Activated naive CD8-positive, alpha-beta T cell treated with anti-CD3 and anti-CD28 coated beads for 36 hours (primary cell): Measurements from ENCODE around the gene UBE3B. TPM values are rescaled to one million over a fixed set of nuclear protein-coding genes. Genes with fewer than 3 reads are reported as not detected.
A peak's percentile ranks its signal among the peaks of the same experiment; 100 is the strongest.

Experiments used
- DNase-seq: peaks from one replicate; pipeline ENCODE4 v3.0.0; 2021
- H3K27ac Mint-ChIP-seq: one replicate; pipeline ENCODE4 v1.8.0; 2022; ENCODE audit warnings: mild to moderate bottlenecking, moderate library complexity, mixed read lengths
- H3K27me3 Mint-ChIP-seq: one replicate; pipeline ENCODE4 v1.8.0; 2022; ENCODE audit warnings: mild to moderate bottlenecking, mixed read lengths
- H3K36me3 Mint-ChIP-seq: one replicate; pipeline ENCODE4 v1.8.0; 2021; ENCODE audit warnings: mild to moderate bottlenecking, mixed read lengths
- H3K4me1 Mint-ChIP-seq: one replicate; pipeline ENCODE4 v1.8.0; 2021; ENCODE audit warnings: mixed read lengths
- H3K4me3 Mint-ChIP-seq: one replicate; pipeline ENCODE4 v1.8.0; 2022; ENCODE audit warnings: mild to moderate bottlenecking, moderate library complexity, mixed read lengths
- H3K9me3 Mint-ChIP-seq: one replicate; pipeline ENCODE4 v1.8.0; 2022; ENCODE audit warnings: mixed read lengths
- total RNA-seq, 2 experiments: library from RNA; stranded (reverse); gene quantifications; one replicate each; pipeline ENCODE4 v1.2.3, GENCODE V29; 2021

Gene UBE3B
- total RNA-seq, 2 experiments from 2014 or later, result 23.4 to 23.5 TPM

GRCh38 chr12:109493090-109493489 lies 15.7 kb downstream of the UBE3B start:
- Mint-ChIP-seq H3K4me3 (no peak overlapping the region), H3K36me3 (peaks cover 30% of the 10 kb centered on the region), H3K9me3 (no peaks in the 10 kb centered on the region), H3K4me1 (peaks cover 5% of the 10 kb centered on the region), H3K27ac (no peak overlapping the region), H3K27me3 (no peaks in the 10 kb centered on the region)
- no peak for DNase-seq

DNA sequence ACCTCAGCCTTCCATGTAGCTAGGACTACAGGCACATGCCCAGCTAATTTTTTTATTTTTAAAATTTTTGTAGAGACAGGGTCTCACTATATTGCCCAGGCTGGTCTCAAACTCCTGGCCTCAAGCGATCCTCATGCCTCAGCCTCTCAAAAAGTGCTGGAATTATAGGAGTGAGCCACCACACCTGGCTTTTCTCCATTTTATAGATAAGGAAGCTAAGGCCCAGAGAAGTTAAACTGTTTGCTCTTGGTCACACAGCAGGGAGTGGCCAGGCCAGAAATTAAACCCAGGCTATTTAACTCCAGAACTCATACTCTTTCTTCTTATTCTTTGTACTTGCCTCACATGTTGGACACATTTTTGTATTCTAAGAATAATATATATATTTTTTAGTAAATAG lies 16.5 kb downstream of the UBE3B start:
- Mint-ChIP-seq H3K9me3 (no peaks in the 10 kb centered on the region), H3K4me1 (peaks cover 5% of the 10 kb centered on the region), H3K36me3 (peaks cover 30% of the 10 kb centered on the region), H3K4me3 (no peak overlapping the region), H3K27me3 (no peaks in the 10 kb centered on the region), H3K27ac (no peak overlapping the region)
- DNase-seq, result no peak

DNA sequence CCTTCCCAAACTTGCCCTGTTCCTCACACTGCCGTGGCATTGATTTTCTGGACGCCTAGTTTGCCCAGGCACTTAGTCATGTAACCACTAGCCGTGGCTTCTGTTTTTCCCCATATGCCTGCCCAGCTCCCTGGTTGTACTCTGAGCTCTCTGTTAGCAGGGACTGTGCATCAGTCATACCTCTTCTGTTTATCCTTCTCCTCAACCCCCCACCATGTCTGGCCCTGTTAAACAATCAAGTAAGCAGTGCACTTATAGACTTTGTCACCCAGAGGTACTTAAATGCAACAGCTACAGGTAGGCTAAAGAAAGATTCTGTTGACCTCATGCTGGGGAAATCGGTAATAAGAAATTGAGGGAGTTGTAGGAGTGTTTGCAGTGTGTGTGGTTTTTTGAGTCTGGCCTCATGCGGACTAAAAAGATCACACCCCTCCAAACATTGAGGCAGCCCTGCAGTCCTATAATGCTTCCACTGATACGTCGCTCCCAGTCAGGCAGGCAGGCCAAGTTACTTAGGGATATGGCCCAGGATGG lies 17.0 kb downstream of the UBE3B start:
- H3K9me3 Mint-ChIP-seq, result no peaks in the 10 kb centered on the region
- peaks cover 5% of the 10 kb centered on the region for H3K4me1 Mint-ChIP-seq
- H3K27me3 Mint-ChIP-seq, result no peaks in the 10 kb centered on the region
- H3K27ac Mint-ChIP-seq, result no peak overlapping the region
- DNase-seq, result no peak
- H3K36me3 Mint-ChIP-seq, result peaks cover 27% of the 10 kb centered on the region
- H3K4me3 Mint-ChIP-seq, result no peak overlapping the region

DNA sequence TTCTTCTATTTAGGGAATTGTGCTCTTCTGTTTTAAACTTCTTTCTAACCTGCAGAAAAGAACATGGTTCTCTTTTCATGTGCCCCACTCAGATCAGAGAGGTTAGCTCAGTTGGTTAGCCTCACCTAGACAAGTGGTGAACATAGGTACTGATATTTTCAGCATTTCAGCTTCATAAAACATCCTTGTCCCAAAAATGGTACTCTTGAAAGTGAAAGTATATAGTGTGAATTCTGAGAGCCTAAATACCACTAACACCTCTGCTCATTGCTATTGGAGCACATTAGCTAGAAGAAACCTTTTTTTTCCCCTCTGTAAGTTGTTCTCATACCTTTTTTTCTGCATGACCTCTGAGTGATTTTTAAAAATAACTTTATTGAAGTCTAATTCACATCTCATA lies 17.6 kb downstream of the UBE3B start:
- Mint-ChIP-seq H3K4me3 (no peak overlapping the region), H3K27ac (no peak overlapping the region), H3K36me3 (peaks cover 27% of the 10 kb centered on the region), H3K9me3 (no peaks in the 10 kb centered on the region), H3K4me1 (peaks cover 5% of the 10 kb centered on the region), H3K27me3 (no peaks in the 10 kb centered on the region)
- DNase-seq, result no peak

DNA sequence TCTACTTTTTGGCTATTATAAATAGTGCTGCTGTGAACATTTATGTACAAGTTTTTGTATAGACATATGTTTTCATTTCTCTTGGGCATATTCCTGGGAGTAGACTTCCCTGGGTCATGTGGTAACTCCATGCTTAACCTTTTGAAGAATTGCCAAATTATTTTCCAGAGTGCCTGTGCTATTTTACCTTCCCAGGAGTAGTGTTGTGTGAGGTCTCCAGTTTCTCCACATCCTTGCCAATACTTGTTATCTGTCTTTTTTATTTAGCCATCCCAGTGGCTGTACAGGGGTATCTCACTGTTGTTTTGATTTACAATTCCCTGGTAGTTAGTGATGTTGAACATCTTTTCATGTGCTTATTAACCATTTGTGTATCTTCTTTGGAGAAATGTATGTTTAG lies 18.9 kb downstream of the UBE3B start:
- H3K9me3 Mint-ChIP-seq, result no peaks in the 10 kb centered on the region
- H3K27ac Mint-ChIP-seq, result no peak overlapping the region
- H3K4me3 Mint-ChIP-seq, result no peak overlapping the region
- H3K27me3 Mint-ChIP-seq, result no peaks in the 10 kb centered on the region
- H3K36me3 Mint-ChIP-seq, result peaks cover 24% of the 10 kb centered on the region
- H3K4me1 Mint-ChIP-seq, result peaks cover 5% of the 10 kb centered on the region
- DNase-seq, result no peak

DNA sequence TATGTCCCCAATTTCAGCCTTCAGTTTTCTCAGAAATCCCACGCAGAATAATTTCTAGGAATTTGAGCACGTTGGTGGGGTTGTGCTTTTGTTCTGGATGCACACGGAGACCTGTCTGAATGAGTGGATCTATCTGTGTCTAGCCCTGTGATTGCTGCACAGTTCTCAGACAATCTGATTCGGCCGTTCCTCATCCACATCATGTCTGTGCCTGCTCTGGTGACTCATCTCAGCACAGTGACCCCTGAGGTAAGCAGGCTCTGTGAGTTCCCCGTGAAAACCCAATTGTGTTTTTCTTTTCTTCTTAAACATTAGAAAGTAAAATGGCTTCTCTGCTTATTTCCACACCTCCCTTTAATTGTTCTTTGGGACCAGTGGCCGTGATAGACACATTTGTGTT lies 20.2 kb downstream of the UBE3B start:
- Mint-ChIP-seq H3K4me1 (peaks cover 5% of the 10 kb centered on the region), H3K9me3 (no peaks in the 10 kb centered on the region), H3K27me3 (no peaks in the 10 kb centered on the region), H3K27ac (no peak overlapping the region), H3K4me3 (no peak overlapping the region), H3K36me3 (peaks cover 24% of the 10 kb centered on the region)
- no peak for DNase-seq

GRCh38 chr12:109500406-109501185 lies 23.2 kb downstream of the UBE3B start:
- DNase-seq, result no peak
- Mint-ChIP-seq H3K9me3 (no peaks in the 10 kb centered on the region), H3K4me3 (no peak overlapping the region), H3K36me3 (peaks cover 17% of the 10 kb centered on the region), H3K27me3 (no peaks in the 10 kb centered on the region), H3K27ac (no peak overlapping the region), H3K4me1 (no peaks in the 10 kb centered on the region)

DNA sequence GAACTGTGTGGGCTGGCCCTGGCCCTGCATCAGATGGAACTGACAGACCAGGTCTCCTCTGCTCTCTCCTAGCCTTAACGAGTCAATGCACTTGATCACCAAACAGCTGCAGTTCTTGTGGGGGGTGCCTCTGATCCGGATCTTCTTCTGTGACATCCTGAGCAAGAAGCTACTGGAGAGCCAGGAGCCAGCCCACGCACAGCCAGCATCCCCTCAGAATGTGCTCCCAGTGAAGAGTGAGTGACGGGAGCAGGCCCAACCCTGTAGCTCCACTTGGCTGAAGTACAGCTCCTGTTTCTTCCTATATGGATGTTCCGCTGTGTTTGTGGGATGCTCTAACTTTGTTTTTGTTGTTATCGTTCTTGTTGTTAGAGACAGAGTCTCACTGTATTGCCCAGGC lies 23.9 kb downstream of the UBE3B start:
- Mint-ChIP-seq H3K27me3 (no peaks in the 10 kb centered on the region), H3K4me3 (no peak overlapping the region), H3K36me3 (peaks cover 11% of the 10 kb centered on the region), H3K9me3 (no peaks in the 10 kb centered on the region), H3K27ac (no peak overlapping the region), H3K4me1 (no peaks in the 10 kb centered on the region)
- DNase-seq, result no peak

- Mint-ChIP-seq H3K9me3 (no peaks in the 10 kb centered on the region), H3K27me3 (no peaks in the 10 kb centered on the region), H3K4me1 (no peaks in the 10 kb centered on the region), H3K27ac (no peak overlapping the region), H3K36me3 (peaks cover 7% of the 10 kb centered on the region), H3K4me3 (no peak overlapping the region)
- DNase-seq, result no peak
Measured at GRCh38 chr12:109502332-109502731, 24.9 kb downstream of the UBE3B start.

GRCh38 chr12:109503611-109504010 lies 26.2 kb downstream of the UBE3B start:
- Mint-ChIP-seq H3K4me1 (no peaks in the 10 kb centered on the region), H3K27ac (no peak overlapping the region), H3K36me3 (peaks cover 4% of the 10 kb centered on the region), H3K4me3 (no peak overlapping the region), H3K27me3 (no peaks in the 10 kb centered on the region), H3K9me3 (no peaks in the 10 kb centered on the region)
- DNase-seq, result no peak

- no peaks in the 10 kb centered on the region for H3K4me1 Mint-ChIP-seq
Measured at GRCh38 chr12:109504068-109504467, 26.6 kb downstream of the UBE3B start.

GRCh38 chr12:109510196-109510595 lies 32.8 kb downstream of the UBE3B start:
- Mint-ChIP-seq H3K4me3 (no peak overlapping the region), H3K4me1 (no peaks in the 10 kb centered on the region), H3K36me3 (peaks cover 12% of the 10 kb centered on the region), H3K27me3 (no peaks in the 10 kb centered on the region), H3K27ac (no peak overlapping the region), H3K9me3 (no peaks in the 10 kb centered on the region)
- DNase-seq, result no peak

More at GRCh38 chr12:109504068-109504467, 26.6 kb downstream of the UBE3B start:
- Mint-ChIP-seq H3K36me3 (peaks cover 6% of the 10 kb centered on the region), H3K27ac (peak overlapping the region; percentile 17), H3K27me3 (no peaks in the 10 kb centered on the region), H3K4me3 (no peak overlapping the region), H3K9me3 (no peaks in the 10 kb centered on the region)
- DNase-seq, result no peak

- Mint-ChIP-seq H3K36me3 (peaks cover 14% of the 10 kb centered on the region), H3K9me3 (no peaks in the 10 kb centered on the region), H3K4me3 (no peak overlapping the region), H3K27me3 (no peaks in the 10 kb centered on the region), H3K27ac (no peak overlapping the region), H3K4me1 (no peaks in the 10 kb centered on the region)
- no peak for DNase-seq
Measured at GRCh38 chr12:109512608-109513007, 35.2 kb downstream of the UBE3B start.

DNA sequence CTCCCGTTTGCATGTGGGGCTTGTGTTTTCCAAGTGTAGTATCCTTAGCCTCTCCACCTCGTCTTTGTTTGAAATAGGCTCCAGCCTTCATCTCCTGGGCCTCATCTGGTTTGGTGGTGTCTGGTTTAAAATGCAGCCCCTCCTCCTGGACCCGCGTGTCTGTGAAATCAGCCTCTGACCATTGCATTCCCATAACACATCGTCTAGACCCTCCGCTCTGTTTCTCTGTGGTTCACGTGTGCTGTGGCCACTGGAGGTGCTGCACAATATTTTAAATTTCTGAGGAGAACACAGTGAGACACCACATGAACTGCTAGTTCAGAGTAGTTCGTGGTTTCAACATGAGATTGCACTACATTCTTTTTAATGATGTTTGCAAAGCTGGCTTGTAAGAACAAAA lies 35.6 kb downstream of the UBE3B start:
- H3K36me3 Mint-ChIP-seq, result peaks cover 14% of the 10 kb centered on the region
- H3K27ac Mint-ChIP-seq, result no peak overlapping the region
- H3K4me3 Mint-ChIP-seq, result no peak overlapping the region
- H3K9me3 Mint-ChIP-seq, result no peaks in the 10 kb centered on the region
- no peaks in the 10 kb centered on the region for H3K27me3 Mint-ChIP-seq
- H3K4me1 Mint-ChIP-seq, result no peaks in the 10 kb centered on the region
- DNase-seq, result no peak

DNA sequence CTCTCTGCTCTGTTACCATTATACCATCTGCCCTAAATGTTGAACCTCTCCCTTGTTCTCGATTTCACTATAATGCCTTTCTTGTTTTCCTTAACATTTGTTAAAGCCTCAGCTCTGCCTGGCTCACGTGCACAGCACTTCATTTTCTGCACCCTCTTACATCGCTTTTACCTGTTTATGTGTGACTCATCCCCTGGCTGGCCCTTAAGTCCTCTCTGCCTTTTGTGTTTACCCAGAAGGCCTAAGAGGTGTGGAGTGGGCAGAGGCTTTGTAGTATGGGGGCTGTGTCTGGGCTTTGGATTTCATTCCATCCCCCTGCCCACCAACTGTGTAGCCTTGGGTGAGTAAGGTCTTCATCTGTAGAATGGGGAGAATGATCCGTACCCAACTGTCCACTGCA lies 36.5 kb downstream of the UBE3B start:
- Mint-ChIP-seq H3K36me3 (peaks cover 17% of the 10 kb centered on the region), H3K4me3 (no peak overlapping the region), H3K9me3 (no peaks in the 10 kb centered on the region), H3K27me3 (no peaks in the 10 kb centered on the region), H3K4me1 (no peaks in the 10 kb centered on the region), H3K27ac (no peak overlapping the region)
- no peak for DNase-seq

DNA sequence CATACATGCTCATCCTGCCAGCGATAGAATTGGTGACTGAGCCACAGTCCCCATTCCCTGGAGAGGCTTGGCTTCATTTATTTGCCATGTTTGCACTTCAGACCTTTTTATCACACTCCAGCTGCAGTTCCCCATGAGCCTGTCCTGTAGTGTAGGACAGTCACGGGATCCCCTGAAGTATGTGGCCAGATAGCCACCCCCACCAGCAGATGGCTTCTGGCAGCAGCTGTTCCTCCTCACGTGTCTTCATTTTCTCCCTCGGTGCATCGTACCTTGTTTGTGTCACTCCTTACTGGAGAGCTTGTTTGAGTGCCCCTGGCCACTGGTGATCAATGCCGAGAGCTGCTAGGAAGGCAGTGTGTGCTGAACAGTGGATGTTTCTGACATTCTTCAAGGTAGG lies 40.2 kb downstream of the UBE3B start:
- Mint-ChIP-seq H3K9me3 (no peaks in the 10 kb centered on the region), H3K27ac (no peak overlapping the region), H3K27me3 (no peaks in the 10 kb centered on the region), H3K36me3 (peaks cover 12% of the 10 kb centered on the region), H3K4me1 (no peaks in the 10 kb centered on the region), H3K4me3 (no peak overlapping the region)
- no peak for DNase-seq
